Measurements from ENCODE around the gene PTGDR2.

Gene PTGDR2

DNA sequence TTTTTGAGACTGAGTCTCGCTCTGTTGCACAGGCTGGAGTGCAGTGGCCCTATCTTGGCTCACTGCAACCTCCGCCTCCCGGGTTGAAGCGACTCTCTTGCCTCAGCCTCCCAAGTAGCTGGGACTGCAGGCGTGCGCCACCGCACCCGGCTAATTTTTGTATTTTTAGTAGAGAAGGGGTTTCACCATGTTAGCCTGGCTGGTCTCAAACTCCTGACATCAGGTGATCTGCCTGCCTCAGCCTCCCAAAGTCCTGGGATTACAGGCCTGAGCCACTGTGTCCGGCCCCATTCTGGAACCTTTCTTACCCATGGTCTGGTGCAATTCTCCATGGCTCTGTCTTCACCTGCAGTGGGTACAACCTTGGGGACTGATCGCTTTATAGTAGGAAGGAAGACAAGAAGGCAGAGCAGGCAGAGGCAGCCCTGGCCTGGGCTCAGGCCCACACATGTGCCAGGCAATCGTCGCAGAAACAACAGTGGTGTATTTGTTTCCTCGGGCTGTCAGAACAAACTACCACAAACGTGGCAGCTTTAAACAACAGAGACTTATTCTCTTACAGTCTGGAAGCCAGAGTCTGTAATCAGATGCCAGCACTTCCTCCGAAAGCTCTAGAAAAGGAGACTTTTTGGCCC lies 4.0 kb upstream of the PTGDR2 start:
- peak in 33 of 56 donors; percentile 6 to 68 (median 35) for DNase-seq

DNA sequence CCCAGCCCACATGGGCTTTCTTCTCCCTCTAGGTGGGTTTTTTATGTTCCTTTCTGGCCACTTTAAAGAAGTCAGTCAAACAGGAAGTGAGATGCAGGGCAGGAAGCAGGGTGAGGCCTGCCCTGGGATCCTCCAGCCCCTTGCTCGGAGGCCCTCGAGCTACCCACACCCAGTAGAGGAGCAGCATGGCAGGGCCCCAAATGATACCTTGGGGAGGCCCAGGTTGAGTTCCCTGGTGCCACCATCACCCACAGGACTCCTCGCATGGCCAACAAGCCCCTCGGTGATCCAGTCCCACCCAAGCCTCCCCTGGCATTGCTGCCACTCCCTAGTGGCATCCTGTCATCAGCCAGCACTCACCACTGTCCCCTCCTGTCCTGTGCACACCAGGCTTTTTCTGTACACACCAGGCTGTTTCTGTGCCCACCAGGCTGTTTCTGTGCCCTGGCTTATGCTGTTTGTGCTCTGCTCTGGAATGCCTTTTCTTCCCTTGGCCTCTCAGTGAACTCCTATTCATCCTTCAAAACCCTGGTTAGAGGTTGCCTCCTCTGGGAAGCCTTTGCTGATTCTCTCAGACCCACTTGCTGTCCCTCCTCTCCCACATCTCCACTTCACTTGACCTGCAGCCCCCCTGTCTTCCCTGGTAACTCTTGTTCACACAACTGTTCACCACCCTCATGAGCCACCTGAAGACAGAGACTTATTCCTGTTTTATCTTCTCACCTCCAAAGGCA lies 3.1 kb upstream of the PTGDR2 start:
- no peak for DNase-seq

DNA sequence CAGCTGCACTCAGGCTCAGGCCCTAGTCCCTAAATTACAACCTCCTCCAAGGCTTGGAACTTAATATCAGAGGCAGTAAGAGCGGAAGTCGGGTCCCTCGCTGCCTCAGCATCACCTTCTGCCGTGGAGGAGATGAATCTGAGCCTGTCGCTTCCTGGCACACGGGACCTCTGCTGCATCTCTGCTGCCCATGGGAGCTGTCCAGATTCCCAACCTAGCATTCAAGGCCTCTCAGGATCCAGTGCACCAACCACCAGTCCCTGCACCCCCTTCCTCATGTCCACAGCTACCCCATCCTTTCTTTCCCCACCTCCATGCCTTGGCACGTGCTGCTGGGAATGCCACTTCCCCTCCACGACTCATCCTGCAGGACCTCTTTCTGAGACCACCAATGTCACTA lies 2.5 kb upstream of the PTGDR2 start:
- DNase-seq = no peak

DNA sequence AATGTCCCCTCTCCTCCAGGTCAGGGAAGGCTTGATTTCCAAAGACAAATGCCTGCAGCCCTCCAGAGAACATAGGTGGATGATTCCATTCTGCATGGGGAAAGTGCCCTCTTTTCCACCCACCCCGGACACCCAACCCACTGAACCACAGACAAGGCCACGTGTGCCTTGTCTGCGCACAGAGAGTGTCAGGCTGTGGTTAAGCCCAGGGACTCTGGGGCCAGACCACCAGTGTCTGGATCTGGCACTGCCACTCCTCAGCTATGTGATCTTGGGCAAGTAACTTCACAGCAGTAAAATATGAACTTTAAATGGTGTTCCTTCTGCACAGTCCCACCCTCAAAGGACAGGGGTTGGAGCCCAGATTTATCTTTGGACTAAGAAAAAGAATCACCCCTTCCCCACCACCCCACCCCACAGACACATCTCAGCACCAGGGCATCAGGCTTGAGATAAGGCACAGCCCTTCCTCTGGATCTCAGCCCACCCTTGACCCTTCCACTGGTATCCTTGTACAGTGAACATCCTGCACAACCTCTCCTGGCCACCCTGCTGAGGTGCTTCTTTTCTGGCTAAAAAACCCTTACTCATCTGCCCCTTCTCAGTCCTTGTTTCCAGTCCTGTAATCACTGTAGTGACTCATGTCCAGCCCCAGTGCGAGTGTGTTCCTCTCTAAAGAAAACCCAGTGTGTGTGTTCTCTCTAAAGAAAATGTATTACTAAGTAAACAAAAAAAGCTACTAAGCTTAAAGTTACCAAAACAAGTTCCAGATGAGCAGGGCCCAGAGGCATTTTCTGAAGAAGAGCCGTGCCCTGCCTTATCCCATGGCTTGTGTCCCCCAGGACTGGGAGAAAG lies 1.9 kb upstream of the PTGDR2 start:
- no peak for DNase-seq

DNA sequence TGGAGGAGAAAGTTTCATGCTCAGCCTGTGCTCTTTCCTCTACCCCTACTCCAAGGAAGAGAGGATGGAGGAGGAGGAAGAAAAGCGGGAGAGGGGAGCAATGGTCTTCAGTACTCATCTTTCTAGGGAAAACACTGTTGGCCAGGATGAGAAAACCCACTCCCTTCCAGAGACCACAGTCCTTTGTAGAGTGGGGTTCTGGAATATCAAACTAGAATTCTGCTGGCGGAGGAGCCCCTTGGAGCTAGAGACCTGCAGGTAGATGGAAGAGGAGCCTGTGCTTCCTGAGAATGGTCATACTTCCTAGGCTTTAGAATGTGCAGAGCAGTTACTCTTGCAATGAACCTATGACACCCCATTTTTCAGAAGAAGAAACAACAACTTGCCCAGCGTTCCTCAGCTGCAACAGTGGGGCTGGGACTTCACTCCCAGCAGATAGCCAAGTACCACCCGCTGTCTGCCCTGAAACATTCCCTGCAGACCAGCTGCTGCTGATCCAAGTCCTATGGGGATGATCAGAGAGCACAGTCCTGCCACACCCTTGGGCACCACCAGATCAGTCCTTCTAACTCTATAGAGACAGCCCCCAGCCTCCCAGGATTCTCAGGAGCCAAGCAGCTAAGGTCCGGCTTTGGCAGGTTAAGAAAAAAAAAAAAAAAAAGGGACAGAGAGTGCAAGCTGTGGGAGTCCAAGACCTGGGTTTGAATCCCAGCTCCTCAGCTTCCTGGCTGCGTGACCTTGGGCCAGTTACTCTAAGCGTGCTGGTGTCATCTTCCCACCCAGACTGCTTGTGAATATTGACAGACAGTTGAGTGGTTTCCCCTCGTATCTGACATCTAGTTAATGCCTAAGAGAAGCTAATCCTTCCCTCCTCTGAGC lies 664 bp downstream of the PTGDR2 start:
- DNase-seq = no peak

DNA sequence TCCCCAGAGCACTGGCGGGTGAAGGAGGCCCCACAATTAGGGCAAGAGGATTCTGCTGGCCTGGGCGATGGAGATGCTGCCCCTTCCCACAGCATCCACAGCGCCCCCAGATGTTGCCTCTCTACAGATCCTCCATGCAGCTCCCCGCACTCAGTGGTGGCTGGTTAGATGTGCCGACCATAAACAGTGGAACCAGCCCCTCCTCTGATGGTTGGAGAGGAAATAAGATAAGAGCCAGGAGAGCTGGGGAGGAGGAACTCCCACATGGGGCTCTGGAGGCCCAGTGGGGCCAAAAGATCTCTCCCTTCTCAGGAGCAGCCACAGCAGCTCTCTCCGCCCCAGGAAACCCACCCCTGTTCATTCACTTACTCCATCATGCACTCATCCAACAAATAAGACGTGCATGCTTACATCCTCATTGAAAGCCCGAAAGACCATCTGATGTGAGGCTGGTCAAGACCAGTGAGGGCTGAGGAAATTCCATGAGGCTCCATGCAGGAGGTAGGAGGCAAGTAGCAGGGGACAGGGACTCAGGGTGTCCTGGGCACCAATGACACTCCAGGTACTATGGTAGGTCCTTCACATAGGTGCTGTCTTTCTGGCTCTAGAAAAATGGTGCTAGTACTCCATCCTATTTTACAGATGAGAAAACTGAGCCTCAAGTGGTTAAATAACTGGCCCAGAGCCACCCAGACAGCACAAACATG lies 1.5 kb downstream of the PTGDR2 start:
- DNase-seq = no peak

DNA sequence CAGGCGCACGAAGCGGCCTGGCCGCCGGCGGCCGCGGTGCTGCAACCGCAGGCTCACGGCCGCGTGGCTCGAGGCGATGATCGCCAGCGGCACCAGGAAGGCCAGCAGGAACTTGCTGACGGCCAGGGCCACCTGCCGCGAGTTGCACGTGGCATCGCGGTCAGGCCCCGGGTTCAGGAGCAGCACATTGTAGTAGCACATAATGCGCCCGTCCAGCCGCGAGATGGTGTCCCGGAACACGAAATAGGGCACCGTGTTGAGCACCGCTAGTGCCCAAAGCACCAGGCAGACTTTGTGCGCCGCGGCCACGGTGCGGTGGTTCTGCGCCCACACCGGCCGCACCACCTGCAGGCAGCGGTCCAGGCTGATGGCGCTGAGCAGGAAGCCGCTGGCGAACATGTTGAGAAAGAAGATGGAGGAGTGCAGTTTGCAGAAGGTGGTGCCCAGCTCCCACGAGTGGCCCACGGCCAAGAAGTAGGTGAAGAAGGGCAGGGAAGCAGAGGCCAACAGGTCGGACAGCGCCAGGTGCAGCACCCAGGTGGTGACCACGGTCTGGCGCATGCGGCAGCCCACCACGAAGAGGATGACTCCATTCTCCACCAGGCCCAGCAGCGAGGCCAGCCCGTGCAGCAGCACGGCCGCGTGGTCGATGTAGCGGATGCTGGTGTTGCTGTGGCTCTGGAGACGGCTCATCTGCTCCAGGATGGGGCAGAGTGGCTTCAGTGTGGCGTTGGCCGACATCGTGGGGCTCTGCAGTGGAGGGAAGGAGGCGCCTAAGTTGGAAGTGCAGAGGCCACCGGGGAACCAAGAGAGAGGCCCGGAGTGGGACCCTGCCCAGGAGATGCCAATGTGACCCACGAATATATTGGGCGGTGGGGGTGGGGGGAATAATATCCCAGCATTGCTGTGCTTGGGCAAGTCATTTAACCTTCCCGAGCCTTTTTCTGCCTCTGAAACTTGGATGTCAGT lies 2.5 kb downstream of the PTGDR2 start:
- no peak for DNase-seq

DNA sequence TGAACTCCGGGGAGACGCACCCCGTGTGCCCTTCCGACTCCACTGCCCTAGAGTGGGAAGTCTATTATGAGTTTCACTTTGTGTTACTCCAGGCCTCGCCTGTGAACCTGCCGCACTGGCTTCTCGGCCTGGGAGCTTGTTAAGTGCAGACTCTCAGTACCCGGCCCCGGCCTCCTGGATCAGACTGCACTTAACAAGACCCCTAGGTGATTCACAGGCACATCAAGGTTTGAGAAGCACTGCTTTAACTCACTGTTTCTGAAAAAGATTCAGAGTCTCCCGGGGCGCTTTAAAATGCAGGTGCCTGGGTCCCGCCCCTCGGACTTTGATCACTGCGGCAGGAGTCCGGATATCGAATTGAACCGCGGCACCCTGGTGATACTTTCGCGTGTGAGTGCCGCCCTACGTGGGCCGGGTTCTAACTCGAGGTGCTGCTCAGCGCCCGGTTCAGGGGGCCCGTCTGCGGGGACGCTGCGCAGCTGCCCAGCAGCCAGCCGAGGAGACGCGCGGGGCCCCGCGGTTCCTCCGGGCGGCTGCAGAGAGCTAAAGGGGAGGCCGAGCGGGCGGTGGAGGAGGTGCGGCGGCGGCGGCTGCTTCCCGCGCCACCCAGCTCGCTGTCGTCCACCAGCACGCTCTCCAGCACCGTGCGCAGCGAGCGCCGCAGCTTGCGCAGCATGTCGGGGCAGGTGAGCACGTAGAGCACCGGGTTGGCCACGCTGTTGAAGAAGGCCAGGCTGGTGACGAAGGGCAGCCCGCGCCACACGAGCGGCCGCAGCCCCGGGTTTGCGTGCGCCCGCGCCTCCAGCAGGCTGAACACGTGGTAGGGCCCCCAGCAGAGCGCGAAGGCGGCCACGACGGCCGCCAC lies 3.4 kb downstream of the PTGDR2 start:
- DNase-seq = no peak

DNA sequence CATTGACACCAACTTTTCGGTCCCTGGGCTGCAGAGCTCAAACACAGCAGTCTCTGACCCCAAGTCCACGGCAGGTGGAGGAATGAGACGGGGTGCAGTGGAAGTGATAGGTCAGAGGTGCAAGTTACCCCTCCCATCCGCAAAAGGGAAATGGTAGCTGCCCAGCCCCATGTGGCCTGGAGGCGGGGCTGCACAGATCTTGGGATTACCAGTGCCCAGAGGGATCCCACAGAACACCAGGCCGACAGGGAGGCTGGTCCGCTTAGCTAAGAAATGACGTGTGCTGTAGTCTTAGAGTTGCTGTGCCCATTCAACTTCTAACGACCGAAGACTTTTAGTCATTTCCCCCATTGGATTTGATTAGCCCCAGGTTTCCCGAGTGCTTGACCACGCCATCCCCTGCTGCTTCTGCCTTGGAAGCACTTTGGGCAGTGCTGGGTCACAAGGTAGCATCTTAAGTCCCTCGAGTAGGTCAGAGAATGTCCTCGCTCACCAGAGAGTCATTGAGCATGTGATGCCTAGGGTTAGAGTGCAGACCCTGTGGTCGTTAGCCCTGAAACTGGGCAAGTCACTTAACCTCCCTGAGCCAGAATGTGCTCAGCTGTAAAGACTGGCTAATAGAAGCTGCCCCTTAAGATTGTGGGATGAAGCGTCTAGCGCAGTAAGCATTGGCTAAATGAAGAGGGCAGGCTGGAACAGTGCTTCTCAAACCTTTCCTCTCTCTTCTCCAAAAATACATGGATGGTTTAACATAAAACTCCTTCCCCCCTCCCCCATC lies 4.2 kb downstream of the PTGDR2 start:
- no peak for DNase-seq

DNA sequence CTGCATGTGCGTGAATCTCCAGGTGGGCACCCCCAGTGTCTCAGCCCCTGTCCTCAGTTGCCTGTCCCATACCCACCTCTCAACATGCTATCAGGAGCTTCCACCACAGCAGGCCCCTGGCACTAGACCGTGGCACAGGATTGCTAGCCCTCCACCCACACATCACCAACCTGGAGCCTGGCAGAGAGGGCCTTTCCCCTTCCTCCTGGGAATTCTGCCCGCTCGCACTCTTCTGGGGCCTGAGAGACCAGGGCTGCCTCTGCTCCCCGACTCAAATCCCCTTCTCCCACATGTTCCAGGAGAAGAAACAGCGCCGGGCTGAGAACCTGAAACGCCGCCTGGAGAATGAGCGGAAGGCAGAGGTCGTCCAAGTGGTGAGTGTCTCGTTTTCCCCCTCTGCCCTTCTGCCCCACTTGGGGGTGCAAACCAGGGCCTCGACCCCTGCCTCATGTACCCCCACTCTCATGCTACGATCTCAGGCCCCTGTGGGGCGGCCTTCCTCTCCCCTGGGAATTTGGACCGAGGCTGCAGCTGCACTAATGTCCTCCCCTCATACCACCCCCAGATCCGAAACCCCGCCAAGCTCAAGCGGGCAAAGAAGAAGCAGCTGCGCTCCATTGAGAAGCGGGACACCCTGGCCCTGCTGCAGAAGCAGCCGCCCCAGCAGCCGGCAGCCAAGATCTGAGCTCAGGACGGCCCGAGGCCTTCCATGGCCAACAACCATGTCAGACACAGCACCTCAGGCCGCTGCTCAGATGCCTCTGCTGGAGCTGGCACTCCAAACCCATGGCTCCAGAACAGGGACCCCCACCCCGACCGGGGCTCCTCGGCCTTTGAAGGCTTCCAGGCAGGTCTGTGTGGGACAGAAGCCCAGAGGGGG lies 5.9 kb downstream of the PTGDR2 start:
- DNase-seq = no peak

DNA sequence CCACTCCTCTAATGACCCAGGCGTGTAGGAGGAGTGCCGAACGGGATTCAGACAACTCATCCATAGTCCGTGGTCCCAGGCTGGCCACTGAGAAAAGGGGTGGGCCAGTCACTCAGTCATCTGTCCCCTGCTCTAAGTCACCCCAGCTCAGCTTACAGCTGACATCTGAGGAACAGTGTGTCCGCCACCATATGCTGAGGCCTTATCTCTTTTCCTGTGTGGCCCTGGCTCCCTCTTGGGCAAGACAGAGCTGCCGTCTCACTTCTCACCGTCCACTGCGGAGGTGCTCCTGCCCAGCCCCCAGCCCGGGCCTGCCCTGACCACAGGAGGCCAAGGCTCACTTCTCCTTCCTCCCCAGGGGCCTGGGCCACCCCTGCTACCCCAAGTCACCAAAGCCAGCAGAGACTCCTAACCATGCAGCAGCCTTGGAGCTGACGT lies 7.0 kb downstream of the PTGDR2 start:
- DNase-seq = no peak

DNA sequence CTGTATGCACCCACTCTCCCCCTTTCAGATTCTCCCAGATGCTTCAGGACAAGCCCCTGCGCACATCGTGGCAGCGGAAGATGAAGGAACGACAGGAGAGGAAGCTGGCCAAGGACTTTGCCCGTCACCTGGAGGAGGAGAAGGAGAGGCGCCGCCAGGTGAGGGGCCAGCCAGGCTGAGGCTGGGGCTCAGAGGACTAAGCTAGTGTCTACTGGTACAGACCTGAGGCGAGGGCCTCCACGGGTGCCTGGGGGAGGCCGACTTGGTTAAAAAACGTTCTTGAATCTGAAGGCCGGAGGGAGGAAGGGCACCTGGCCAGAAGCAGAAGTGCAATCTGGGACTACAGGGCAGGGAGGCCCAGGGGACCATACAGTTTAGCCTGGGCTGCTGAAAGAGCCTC lies 7.9 kb downstream of the PTGDR2 start:
- no peak for DNase-seq

DNA sequence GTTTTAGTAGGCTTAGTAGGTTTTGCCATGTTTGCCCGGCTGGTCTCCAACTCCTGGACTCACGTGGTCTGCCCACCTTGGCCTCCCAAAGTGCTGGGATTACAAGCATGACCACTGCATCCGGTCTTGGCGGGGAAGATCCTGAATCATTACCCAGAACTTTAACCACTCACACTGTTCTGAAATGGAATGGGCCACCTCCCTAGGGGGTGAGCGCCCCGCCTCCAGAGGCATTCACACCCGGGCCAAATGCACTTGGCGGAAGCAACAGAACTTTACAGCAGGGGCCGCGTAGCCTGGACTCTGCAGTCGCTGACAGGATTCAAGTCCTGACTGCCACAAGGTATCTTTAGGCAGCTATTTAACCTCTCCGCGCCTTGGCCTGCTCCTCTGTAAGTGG lies 8.5 kb downstream of the PTGDR2 start:
- no peak for DNase-seq

DNA sequence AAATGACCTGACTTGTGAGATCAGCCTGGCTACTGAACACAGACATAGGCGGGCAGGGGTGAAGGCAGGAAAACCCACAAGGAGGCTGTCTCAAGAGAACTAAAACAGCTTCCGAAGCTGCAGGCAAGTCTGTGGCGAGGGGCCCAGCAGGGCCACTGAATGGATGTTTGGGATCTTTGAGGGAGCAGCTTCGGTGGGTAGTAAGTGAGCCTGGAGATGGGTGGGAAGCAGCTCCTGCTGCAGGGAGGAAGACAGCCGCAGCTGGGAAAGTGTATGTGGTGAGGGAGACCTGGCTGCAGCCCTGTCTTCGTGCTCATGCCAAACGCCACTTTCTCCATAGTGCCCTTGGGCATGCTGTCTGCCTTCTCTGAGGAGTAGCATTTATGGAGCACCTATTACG lies 10.4 kb downstream of the PTGDR2 start:
- no peak for DNase-seq

DNA sequence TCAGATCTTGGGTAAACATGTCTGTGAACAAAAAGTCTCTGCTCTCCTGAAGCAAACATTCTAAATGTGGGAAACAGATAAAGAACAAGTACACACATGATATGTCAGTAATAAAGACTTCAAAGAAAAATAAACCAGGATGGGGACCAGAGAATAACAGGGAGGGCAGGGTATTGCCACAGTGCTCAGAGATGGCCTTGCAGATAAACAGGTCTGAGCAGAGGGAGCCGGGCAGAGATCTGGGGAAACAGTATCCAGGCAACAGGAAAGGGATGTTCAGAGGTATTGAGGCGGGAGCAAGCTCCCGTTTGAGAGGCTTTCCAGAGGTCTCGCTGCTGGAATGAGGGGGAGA lies 10.9 kb downstream of the PTGDR2 start:
- DNase-seq = no peak

DNA sequence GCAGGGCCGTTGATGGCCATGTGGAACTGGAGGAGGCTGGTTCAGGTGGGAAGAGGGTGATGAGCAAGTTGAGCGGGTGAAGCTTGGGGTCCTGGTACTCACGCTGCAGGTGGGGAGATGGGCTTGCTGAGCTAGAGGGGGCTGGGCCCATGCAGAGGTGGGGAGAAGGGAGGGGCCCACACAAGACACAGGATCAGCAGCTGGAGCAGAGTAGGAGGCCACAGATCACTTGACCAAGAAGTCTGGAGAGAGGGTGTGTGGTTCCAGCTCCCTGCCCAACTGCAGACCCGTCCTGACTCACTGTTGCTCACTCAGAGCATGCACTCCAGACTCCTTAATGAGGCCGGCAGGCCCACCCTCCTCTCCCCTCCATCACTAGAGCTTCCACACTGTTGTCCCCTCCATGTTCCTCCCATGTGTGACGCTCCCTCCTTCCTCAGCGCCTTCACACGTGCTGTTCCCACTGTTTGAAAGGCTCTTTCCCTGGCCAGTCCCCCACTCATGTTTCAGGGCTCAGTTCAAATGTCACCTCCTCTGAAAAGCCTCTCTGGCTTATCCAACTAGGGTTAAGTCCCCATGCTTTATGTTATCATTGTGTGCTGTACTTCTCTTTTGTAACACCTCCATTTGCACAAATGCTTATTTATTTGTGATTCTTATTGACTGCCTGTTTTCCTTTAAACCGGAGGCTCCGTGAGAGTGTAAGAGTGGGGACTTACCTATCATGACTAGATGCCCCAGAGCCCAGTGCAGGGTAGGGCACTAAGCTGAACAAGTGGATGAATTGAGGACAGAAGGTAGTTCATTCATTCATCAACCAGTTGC lies 11.5 kb downstream of the PTGDR2 start:
- peak in 2 of 56 donors; percentile 2 to 12 for DNase-seq

All from nucleus accumbens (tissue), 56 donors.